ENCODE results near the gene NOL4L.

Gene NOL4L

GRCh38 chr20:32483351-32484224 lies 101.5 kb downstream of the NOL4L start:
- DNase-seq (ENCODE audit: low read depth in 1 of 2, low spot score in 1 of 2): peak; percentile 75 to 86
- no peak for TF ChIP-seq JUND (IDR thresholded peaks at IDR 0.05; ENCODE audit: low read depth)
- in situ Hi-C loops (cut with HindIII; ENCODE audit: low pct_unique_long_range_greater_than_20kb, low sequenced_read_pairs): no loop called here

- peak; percentile 44 to 66 for DNase-seq (ENCODE audit: low read depth in 1 of 2, low spot score in 1 of 2)
- TF ChIP-seq JUND (IDR thresholded peaks at IDR 0.05; ENCODE audit: low read depth): no peak
- in situ Hi-C loops (cut with HindIII; ENCODE audit: low pct_unique_long_range_greater_than_20kb, low sequenced_read_pairs): no loop called here
Observed at GRCh38 chr20:32482442-32483261, 102.5 kb downstream of the NOL4L start.

- in situ Hi-C loops (cut with HindIII; ENCODE audit: low pct_unique_long_range_greater_than_20kb, low sequenced_read_pairs): no loop called here
- no peak for TF ChIP-seq JUND (IDR thresholded peaks at IDR 0.05; ENCODE audit: low read depth)
- no peak for DNase-seq (ENCODE audit: low read depth in 1 of 2, low spot score in 1 of 2)
Observed at GRCh38 chr20:32482143-32482441, 103.0 kb downstream of the NOL4L start.

- in situ Hi-C loops (cut with HindIII; ENCODE audit: low pct_unique_long_range_greater_than_20kb, low sequenced_read_pairs): no loop called here
- DNase-seq (ENCODE audit: low read depth in 1 of 2, low spot score in 1 of 2): peak in 1 of 2 experiments; percentile 9
- no peak for TF ChIP-seq JUND (IDR thresholded peaks at IDR 0.05; ENCODE audit: low read depth)
Observed at GRCh38 chr20:32481311-32482142, 103.6 kb downstream of the NOL4L start.

- no peak for DNase-seq (ENCODE audit: low read depth in 1 of 2, low spot score in 1 of 2)
- in situ Hi-C loops (cut with HindIII; ENCODE audit: low pct_unique_long_range_greater_than_20kb, low sequenced_read_pairs): no loop called here
- no peak for TF ChIP-seq JUND (IDR thresholded peaks at IDR 0.05; ENCODE audit: low read depth)
Observed at GRCh38 chr20:32480371-32481241, 104.5 kb downstream of the NOL4L start.

GRCh38 chr20:32479697-32480171 lies 105.4 kb downstream of the NOL4L start:
- TF ChIP-seq JUND (IDR thresholded peaks at IDR 0.05; ENCODE audit: low read depth): no peak
- DNase-seq (ENCODE audit: low read depth in 1 of 2, low spot score in 1 of 2): no peak
- in situ Hi-C loops (cut with HindIII; ENCODE audit: low pct_unique_long_range_greater_than_20kb, low sequenced_read_pairs): no loop called here

- no peak for DNase-seq (ENCODE audit: low read depth in 1 of 2, low spot score in 1 of 2)
- in situ Hi-C loops (cut with HindIII; ENCODE audit: low pct_unique_long_range_greater_than_20kb, low sequenced_read_pairs): no loop called here
- no peak for TF ChIP-seq JUND (IDR thresholded peaks at IDR 0.05; ENCODE audit: low read depth)
Observed at GRCh38 chr20:32479012-32479411, 106.1 kb downstream of the NOL4L start.

- in situ Hi-C loops (cut with HindIII; ENCODE audit: low pct_unique_long_range_greater_than_20kb, low sequenced_read_pairs): no loop called here
- TF ChIP-seq JUND (IDR thresholded peaks at IDR 0.05; ENCODE audit: low read depth): no peak
- no peak for DNase-seq (ENCODE audit: low read depth in 1 of 2, low spot score in 1 of 2)
Observed at GRCh38 chr20:32478576-32478975, 106.6 kb downstream of the NOL4L start.

GRCh38 chr20:32477594-32478512 lies 107.3 kb downstream of the NOL4L start:
- in situ Hi-C loops (cut with HindIII; ENCODE audit: low pct_unique_long_range_greater_than_20kb, low sequenced_read_pairs): no loop called here
- no peak for DNase-seq (ENCODE audit: low read depth in 1 of 2, low spot score in 1 of 2)
- TF ChIP-seq JUND (IDR thresholded peaks at IDR 0.05; ENCODE audit: low read depth): no peak

- in situ Hi-C loops (cut with HindIII; ENCODE audit: low pct_unique_long_range_greater_than_20kb, low sequenced_read_pairs): no loop called here
- DNase-seq (ENCODE audit: low read depth in 1 of 2, low spot score in 1 of 2): peak in 1 of 2 experiments; percentile 10
- no peak for TF ChIP-seq JUND (IDR thresholded peaks at IDR 0.05; ENCODE audit: low read depth)
Observed at GRCh38 chr20:32476684-32477593, 108.2 kb downstream of the NOL4L start.

Measured in T47D (cell line).